H1 (cell line): ENCODE data around the gene TBC1D10A. TPM values are rescaled to one million over a fixed set of nuclear protein-coding genes. Genes with fewer than 3 reads are reported as not detected.

Experiments
- CHD2 ChIP-seq: IDR thresholded peaks from 2 replicates; pipeline ENCODE4 v1.6.1; 2012; ENCODE audit warnings: low read length, improper control_type of control experiment
- CTBP2 ChIP-seq: IDR thresholded peaks from 2 replicates; pipeline ENCODE4 v1.7.0; 2011; ENCODE audit warnings: borderline replicate concordance, mild to moderate bottlenecking, moderate library complexity, mixed read lengths, low read length; ENCODE audit not compliant: insufficient read depth, insufficient read length
- RXRA ChIP-seq: IDR thresholded peaks from 2 replicates; pipeline ENCODE4 v1.6.1; 2011; ENCODE audit warnings: low read depth, mild to moderate bottlenecking, low read length, moderate library complexity; ENCODE audit not compliant: insufficient read depth
- SP4 ChIP-seq: IDR thresholded peaks from 2 replicates; pipeline ENCODE4 v1.6.1; 2012; ENCODE audit warnings: low read length, inconsistent platforms
- polyA plus RNA-seq, 7 experiments: library from polyadenylated mRNA; depleted of rRNA in 3 of 7; stranded (reverse) in 5 of 7; unstranded in 2 of 7; fragments of >200 nt in 5 of 7; fragments of 200-250 nt in 2 of 7; gene quantifications; 1 replicate in 5 of 7; 2 replicates in 1 of 7; 4 replicates in 1 of 7; pipeline versions ENCODE4 v1.2.1 to v1.2.3, GENCODE V29; 2011 to 2013; ENCODE audit warnings: missing spikeins in 2 of 7, mixed read lengths in 2 of 7
- total RNA-seq: library from RNA; stranded (reverse); fragmentation: NEBNext Ultra II Directional; extraction: Animal tissue kit (Norgen Biotek cat#: 25700); gene quantifications from 2 replicates; pipeline ENCODE4 v1.2.1, GENCODE V29; 2021
- TF ChIP-seq, protein P1 (sequence below): IDR thresholded peaks from 2 replicates; pipeline ENCODE4 v1.6.1; 2011; ENCODE audit warnings: low read length, improper control_type of control experiment

TBC1D10A gene
- total and polyA plus RNA-seq, 2 of the 8 experiments (the other 6 are each of a cell fraction or from before 2014, with no cell fraction given): 5.4 to 7.0 TPM

DNA sequence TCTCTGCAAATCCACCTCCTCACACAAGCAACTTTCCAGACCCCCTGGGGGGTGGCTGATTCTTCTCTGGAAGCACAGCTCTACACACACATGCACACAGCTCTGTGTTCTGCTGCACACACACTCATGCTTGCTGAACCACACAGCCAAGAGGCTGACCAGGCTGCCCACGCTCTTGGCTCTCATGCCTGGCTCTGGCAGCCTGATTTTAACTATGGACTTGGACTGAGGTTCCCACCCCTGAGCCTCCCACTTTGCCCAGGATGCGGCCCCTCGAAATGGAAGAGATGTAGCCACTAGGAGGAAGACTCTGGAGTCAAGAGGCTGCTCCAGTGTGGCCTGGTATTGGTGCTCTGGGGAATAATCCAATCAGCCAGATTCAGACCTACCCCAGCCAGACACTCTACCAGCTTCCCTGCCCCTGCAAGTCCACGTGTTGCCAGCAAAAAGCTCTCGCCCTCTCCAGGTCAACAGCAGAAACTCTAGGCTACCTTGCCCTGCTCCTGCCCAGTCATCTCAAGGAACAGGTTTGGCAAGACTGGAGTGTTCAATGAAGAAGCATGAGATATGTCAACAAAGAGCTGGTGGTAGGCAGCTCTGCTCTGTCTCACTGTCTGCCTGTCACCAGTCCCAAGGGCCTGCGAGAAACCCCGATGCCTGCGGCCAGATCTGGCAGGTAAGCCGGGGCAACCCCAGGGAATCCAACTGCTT is 28.6 kb downstream of the TBC1D10A start (continued):
- TF ChIP-seq CHD2 (no peak), RXRA (no peak), SP4 (no peak), CTBP2 (no peak)
- TF ChIP-seq, protein P1, sequence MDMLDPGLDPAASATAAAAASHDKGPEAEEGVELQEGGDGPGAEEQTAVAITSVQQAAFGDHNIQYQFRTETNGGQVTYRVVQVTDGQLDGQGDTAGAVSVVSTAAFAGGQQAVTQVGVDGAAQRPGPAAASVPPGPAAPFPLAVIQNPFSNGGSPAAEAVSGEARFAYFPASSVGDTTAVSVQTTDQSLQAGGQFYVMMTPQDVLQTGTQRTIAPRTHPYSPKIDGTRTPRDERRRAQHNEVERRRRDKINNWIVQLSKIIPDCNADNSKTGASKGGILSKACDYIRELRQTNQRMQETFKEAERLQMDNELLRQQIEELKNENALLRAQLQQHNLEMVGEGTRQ: no peak
- TF ChIP-seq, all 59 proteins: peak for 0
